ENCODE measurements around the gene ART3.

ART3 gene

DNA sequence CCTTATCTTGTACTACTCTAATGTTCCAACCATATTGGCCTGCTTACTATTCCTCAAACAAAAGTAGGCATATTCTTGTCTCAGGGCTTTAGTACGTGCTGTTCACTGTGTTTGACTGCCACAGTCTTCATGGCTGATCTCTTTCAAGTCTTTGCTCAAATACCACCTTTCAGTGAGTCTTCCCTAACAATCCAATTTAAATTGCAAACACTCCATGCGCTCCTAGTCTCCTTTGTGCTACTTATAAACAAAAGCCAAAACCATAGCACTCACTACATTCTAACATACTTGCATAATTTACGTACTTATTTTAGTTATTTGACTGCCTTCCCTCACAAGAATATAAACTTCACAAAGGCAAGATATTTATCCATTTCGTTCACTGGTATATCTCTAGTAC, 1.7 kb upstream of the ART3 start:
- DNase-seq, result no peak

DNA sequence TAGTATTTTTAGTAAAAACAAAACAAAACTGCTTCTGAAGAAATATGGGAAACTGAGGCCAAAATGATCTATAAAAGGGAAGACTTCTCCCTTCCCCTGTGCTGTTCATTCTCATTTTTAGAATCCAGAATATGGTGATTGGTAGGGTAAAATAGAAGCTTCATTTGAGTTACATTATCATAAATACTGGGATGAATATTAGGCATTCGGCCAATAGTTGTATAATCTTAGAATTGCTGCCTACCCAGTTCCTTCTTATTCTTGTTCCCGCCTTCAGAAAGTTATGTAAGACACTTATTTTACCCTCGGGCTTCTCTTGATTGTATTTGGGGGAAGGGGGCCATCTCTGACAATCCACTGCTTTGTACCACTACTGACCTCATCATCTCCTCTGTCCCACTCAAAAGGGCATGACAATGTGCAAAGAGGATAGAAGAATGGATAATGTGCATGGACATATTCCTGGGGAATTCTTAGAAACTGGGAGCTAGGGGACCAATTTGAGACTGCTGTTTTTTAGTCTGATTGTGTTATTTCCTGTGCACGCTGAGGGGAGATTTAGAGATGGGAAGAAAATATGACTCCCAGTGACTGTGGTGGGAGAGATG, 588 bp downstream of the ART3 start:
- no peak for DNase-seq

DNA sequence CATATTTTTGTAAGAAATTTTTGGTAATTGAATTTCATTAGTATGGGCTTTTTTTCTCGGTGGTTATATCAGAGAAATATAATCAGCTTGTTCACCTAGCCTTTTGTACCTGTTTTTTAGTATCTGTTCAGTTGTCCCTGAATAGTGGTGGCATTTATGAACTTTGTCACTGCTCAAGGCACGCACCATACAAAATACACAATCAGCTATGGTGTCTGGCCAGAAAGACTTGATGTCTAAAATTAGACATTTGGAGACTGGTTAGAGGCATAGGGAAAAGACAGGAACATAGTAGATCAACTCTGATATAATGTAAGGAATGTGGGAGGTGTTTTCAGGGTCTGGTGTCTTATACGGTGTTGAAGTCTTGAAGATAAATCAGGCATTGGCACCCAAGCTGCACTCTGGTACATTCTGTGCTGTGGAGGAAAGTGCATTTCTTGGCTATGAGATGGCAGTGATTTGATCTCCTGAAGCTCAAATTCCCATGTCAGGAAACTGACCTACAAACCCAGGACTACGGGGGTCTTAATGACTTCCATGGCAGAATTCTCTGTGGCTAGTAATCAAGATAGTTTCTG, 3.6 kb downstream of the ART3 start:
- DNase-seq, result no peak

DNA sequence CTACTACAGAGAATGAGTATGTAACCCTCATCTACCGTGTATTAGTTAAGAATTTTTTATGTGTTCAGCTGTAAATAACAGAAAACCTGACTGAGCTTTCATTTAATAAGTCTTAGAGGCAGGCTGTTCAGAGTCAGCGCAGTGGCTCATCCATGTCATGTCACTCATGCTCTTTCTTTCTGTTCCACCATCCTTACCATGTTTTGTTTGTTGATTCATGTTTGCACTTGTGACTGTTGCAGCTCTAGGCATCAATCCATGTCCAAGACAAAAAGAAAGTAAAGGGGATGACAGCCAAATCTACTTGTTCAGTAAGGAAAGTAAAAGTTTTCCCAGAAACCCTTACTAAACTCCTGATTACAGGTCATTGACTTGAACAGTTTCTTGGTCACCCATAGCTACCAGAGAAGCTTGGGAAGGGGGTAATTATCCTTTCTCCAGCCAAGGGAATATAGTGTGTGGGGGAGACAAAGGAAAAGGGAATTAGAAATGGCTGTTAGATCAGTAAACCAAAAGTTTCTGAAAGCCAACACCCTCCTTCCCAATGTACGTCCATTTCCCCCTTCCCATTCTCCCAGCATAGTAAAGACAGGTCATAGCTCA, 9.0 kb downstream of the ART3 start:
- DNase-seq, result no peak

- DNase-seq, result no peak
Observed at GRCh38 chr4:76084542-76084941, 10.0 kb downstream of the ART3 start.

GRCh38 chr4:76087007-76087769, 12.7 kb downstream of the ART3 start:
- DNase-seq, result peak; percentile 33

- DNase-seq, result no peak
Observed at GRCh38 chr4:76088719-76089118, 14.2 kb downstream of the ART3 start.

DNA sequence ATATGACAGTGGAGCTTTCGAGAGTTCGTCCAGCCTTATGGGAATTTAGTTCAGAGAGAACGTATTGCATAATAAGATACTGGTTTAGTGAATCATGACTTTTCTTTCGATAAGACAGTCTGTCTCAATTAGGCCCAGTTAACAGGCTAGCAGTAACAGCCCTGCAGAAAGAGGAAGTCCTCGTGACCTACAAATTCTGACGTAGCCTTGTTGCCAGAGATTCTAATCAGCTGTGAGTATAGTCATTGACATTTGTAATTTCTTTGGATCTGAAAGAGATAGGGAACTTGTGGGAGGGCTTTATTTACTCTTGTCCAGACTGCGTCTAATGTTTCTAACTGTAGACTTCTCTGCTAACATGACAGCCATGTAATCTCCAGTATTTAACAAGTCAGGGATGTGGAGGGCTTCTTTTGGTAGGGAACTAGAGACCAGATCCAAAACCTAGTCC, 15.8 kb downstream of the ART3 start:
- peak; percentile 85 for DNase-seq

DNA sequence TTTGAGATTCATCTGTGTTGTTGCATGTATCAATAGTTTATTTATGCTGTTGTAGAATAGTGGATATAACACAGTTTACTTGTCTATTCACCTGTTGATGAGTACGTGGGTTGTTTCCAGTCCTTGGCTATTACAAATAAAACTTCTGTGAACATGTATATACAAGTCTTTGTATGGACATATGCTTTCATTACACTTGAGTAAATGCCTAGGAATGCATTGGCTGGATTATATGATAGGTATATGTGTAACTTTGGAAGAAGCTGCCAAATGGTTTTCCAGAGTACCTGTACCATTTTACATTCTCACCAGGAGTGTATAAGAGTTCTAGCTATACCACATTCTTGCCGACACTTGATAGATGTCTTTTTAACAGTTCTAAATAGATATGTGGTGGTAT, 16.5 kb downstream of the ART3 start:
- DNase-seq, result no peak

- no peak for DNase-seq
Observed at GRCh38 chr4:76095568-76095967, 21.1 kb downstream of the ART3 start.

GRCh38 chr4:76096076-76096475, 21.6 kb downstream of the ART3 start:
- no peak for DNase-seq

DNA sequence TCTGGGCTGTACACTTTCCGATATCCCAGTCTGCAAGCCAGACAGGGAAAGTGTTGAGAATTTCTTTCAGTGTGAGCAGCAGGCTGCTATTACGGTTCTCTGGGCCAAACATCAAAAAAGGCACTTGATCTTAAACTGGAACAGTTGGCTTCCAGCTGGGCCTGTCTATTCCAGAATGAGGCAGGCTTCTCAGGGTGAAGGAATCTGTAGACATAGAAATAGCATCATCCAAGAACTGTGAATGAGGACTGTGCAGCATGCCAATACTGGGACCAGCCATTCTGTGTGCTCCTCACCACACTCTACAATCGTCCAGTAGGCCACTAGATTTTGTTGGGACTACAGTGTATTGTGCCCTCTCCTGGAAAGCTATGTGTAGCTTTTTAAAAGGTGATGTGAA, 31.1 kb downstream of the ART3 start:
- no peak for DNase-seq

- DNase-seq, result no peak
Observed at GRCh38 chr4:76106442-76106841, 31.9 kb downstream of the ART3 start.

DNA sequence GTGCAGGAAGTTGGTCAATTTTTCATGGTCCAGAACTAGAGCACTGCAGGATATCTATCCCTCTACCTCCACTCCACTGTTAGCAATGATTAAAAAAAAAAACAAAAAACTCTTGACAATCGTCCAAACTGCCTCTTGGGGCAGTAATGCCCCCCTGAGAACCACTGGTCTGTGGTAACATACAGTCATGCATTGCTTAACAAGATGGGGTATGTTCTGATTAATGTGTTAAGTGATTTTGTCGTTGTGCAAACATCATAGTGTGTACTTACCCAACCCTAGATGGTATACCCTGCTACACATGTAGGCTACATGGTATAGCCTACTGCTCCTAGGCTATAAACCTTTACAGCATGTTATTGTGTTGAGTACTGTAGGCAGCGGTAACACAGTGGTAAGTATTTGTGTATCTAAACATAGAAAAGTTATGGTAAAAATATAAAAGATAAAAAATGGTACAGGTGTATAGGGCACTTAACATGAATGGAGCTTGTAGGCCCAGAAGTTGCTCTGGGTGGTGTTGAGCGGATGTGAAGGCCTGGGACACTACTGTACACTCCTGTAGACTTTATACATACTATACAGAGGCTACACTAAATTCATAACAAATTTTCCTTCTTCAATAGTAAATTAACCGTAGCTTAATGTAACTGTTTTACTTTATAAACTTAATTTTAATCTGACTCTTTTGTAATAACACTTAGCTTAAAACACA, 34.1 kb downstream of the ART3 start:
- no peak for DNase-seq

GRCh38 chr4:76116821-76117220, 42.3 kb downstream of the ART3 start:
- no peak for DNase-seq

- no peak for DNase-seq
Observed at GRCh38 chr4:76117536-76117935, 43.0 kb downstream of the ART3 start.

DNA sequence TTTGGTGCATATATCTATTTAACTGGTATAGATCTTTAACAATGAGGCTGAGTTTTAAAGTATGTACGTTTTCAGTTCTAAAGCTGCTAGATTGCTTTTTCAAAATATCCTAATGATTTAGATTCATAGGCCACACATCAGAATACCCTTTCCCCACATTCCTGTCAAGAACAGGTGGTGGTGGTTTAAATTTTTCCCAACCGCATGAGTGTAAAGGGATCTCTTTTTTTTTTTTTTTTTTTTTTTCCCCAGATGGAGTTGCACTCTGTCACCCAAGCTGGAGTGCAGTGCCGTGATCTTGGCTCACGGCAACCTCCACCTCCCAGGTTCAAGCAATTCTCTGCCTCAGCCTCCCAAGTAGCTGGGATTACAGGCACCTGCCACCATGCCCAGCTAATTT, 45.7 kb downstream of the ART3 start:
- no peak for DNase-seq

GRCh38 chr4:76125816-76126215, 51.3 kb downstream of the ART3 start:
- no peak for DNase-seq

DNA sequence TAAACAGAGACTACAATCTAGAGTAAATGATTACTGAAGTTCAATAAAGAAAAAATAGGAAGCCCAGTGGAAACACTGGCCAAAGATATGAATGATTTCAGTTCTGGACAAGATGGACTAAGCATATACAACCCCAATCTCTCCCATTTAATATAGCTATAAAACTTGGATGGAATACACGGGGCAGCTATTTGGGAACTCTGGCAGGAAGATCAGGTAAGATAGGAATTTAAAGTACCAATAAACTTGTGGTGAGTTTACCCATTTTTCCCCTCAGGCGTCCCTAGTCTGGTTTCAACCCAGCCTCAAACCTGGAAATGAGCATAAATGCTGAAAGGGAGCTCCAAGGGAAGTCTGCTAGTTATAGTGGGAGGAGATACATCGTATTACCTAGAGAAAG, 53.2 kb downstream of the ART3 start:
- no peak for DNase-seq

- no peak for DNase-seq
Observed at GRCh38 chr4:76141241-76141640, 66.7 kb downstream of the ART3 start.

- no peak for DNase-seq
Observed at GRCh38 chr4:76144546-76144945, 70.0 kb downstream of the ART3 start.

GRCh38 chr4:76147454-76148141, 73.1 kb downstream of the ART3 start:
- peak; percentile 90 for DNase-seq

Data from NCI-H226 (cell line).